ENCODE results near the gene BEST3.
"Not testable (repeated sequence)": the region's sequence is repeated elsewhere in the genome, so short reads cannot be mapped to it uniquely, and the experiment has no call there.

Gene BEST3

GRCh38 chr12:69648476-69648875 is 50.6 kb downstream of the BEST3 start:
- no peak for DNase-seq (ENCODE audit: low read depth, low spot score)

- DNase-seq (ENCODE audit: low read depth, low spot score), result no peak
Measured at GRCh38 chr12:69647178-69647577, 51.9 kb downstream of the BEST3 start.

GRCh38 chr12:69645031-69645430 is 54.1 kb downstream of the BEST3 start:
- no peak for DNase-seq (ENCODE audit: low read depth, low spot score)

- no peak for DNase-seq (ENCODE audit: low read depth, low spot score)
Measured at GRCh38 chr12:69644511-69644910, 54.6 kb downstream of the BEST3 start.

GRCh38 chr12:69642531-69642930 is 56.6 kb downstream of the BEST3 start:
- DNase-seq (ENCODE audit: low read depth, low spot score), result no peak

- no peak for DNase-seq (ENCODE audit: low read depth, low spot score)
Measured at GRCh38 chr12:69641546-69641945, 57.6 kb downstream of the BEST3 start.

GRCh38 chr12:69639400-69640016 is 59.6 kb downstream of the BEST3 start:
- peak; percentile 80 for DNase-seq (ENCODE audit: low read depth, low spot score)

GRCh38 chr12:69633061-69633460 is 66.0 kb downstream of the BEST3 start:
- no peak for DNase-seq (ENCODE audit: low read depth, low spot score)

GRCh38 chr12:69630191-69630590 is 68.9 kb downstream of the BEST3 start:
- no peak for DNase-seq (ENCODE audit: low read depth, low spot score)

- DNase-seq (ENCODE audit: low read depth, low spot score), result no peak
Measured at GRCh38 chr12:69627501-69627900, 71.6 kb downstream of the BEST3 start.

- DNase-seq (ENCODE audit: low read depth, low spot score), result no peak
Measured at GRCh38 chr12:69623970-69624369, 75.1 kb downstream of the BEST3 start.

- DNase-seq (ENCODE audit: low read depth, low spot score), result no peak
Measured at GRCh38 chr12:69621551-69621950, 77.6 kb downstream of the BEST3 start.

GRCh38 chr12:69620921-69621320 is 78.2 kb downstream of the BEST3 start:
- DNase-seq (ENCODE audit: low read depth, low spot score), result no peak

GRCh38 chr12:69620077-69620476 is 79.0 kb downstream of the BEST3 start:
- DNase-seq (ENCODE audit: low read depth, low spot score), result no peak

- no peak for DNase-seq (ENCODE audit: low read depth, low spot score)
Measured at GRCh38 chr12:69619050-69619449, 80.1 kb downstream of the BEST3 start.

- DNase-seq (ENCODE audit: low read depth, low spot score), result no peak
Measured at GRCh38 chr12:69616025-69616424, 83.1 kb downstream of the BEST3 start.

GRCh38 chr12:69613351-69613750 is 85.8 kb downstream of the BEST3 start:
- DNase-seq (ENCODE audit: low read depth, low spot score), result no peak

GRCh38 chr12:69610729-69611128 is 88.4 kb downstream of the BEST3 start, which contains the start of gene LRRC10:
Gene LRRC10 (minus strand): TSS chr12:69610907. CDS start chr12:69610838, 69 bp downstream.
- DNase-seq (ENCODE audit: low read depth, low spot score), result peak; percentile 8

GRCh38 chr12:69610126-69610525 is 89.0 kb downstream of the BEST3 start:
- DNase-seq (ENCODE audit: low read depth, low spot score), result no peak

GRCh38 chr12:69608114-69608513 is 91.0 kb downstream of the BEST3 start:
- no peak for DNase-seq (ENCODE audit: low read depth, low spot score)

GRCh38 chr12:69604275-69604674 is 94.8 kb downstream of the BEST3 start:
- DNase-seq (ENCODE audit: low read depth, low spot score), result not testable (repeated sequence)
